ENCODE measurements around the gene TP53I3.
"Not testable (repeated sequence)": the region's sequence is repeated elsewhere in the genome, so short reads cannot be mapped to it uniquely, and the experiment has no call there.

TP53I3 gene

GRCh38 chr2:24084386-24085199, at the start of gene TP53I3:
Gene TP53I3, minus strand, starts transcription at chr2:24084834. Its CDS starts 508 bp downstream, at chr2:24084326.
- DNase-seq: peak; percentile 79 to 81

GRCh38 chr2:24132543-24132942, 47.9 kb upstream of the TP53I3 start:
- no peak for DNase-seq

GRCh38 chr2:24125956-24126355, 41.3 kb upstream of the TP53I3 start:
- DNase-seq: no peak

GRCh38 chr2:24123922-24124580, 39.4 kb upstream of the TP53I3 start:
- DNase-seq: peak; percentile 40 to 56

GRCh38 chr2:24123195-24123921, 38.7 kb upstream of the TP53I3 start, which contains the start of the genes FAM228B and PFN4:
Gene FAM228B, plus strand, starts transcription at chr2:24123469. Its CDS starts 893 bp downstream, at chr2:24124362.
Gene PFN4, minus strand, starts transcription at chr2:24123334. Its CDS starts 799 bp downstream, at chr2:24122535.
- DNase-seq: peak; percentile 69 to 71

GRCh38 chr2:24122366-24123194, 37.9 kb upstream of the TP53I3 start:
- peak in 1 of 2 experiments; percentile 52 for DNase-seq

- DNase-seq: no peak
Observed at GRCh38 chr2:24121469-24121868, 36.8 kb upstream of the TP53I3 start.

- no peak for DNase-seq
Observed at GRCh38 chr2:24121066-24121465, 36.4 kb upstream of the TP53I3 start.

GRCh38 chr2:24117902-24118301, 33.3 kb upstream of the TP53I3 start:
- DNase-seq: no peak

- no peak for DNase-seq
Observed at GRCh38 chr2:24115057-24115456, 30.4 kb upstream of the TP53I3 start.

- DNase-seq: no peak
Observed at GRCh38 chr2:24111407-24111901, 26.8 kb upstream of the TP53I3 start.

GRCh38 chr2:24110660-24111303, 26.1 kb upstream of the TP53I3 start:
- DNase-seq: no peak

- not testable (repeated sequence) for DNase-seq
Observed at GRCh38 chr2:24109431-24109830, 24.8 kb upstream of the TP53I3 start.

GRCh38 chr2:24107336-24107735, 22.7 kb upstream of the TP53I3 start:
- DNase-seq: no peak

- no peak for DNase-seq
Observed at GRCh38 chr2:24106786-24107185, 22.2 kb upstream of the TP53I3 start.

GRCh38 chr2:24105816-24106215, 21.2 kb upstream of the TP53I3 start:
- DNase-seq: no peak

- DNase-seq: no peak
Observed at GRCh38 chr2:24104906-24105305, 20.3 kb upstream of the TP53I3 start.

GRCh38 chr2:24104110-24104650, 19.5 kb upstream of the TP53I3 start:
- DNase-seq: no peak

GRCh38 chr2:24102677-24103076, 18.0 kb upstream of the TP53I3 start:
- no peak for DNase-seq

- DNase-seq: no peak
Observed at GRCh38 chr2:24101992-24102391, 17.4 kb upstream of the TP53I3 start.

GRCh38 chr2:24100732-24101131, 16.1 kb upstream of the TP53I3 start:
- DNase-seq: not testable (repeated sequence)
